Testis (tissue), 2 donors: ENCODE measurements around the gene ISOC2.

Experiments used
- CTCF ChIP-seq, 3 experiments: fragments of 450-650 bp in 2 of 3; fragments of 200-600 bp in 1 of 3; sonication (generic) in 1 of 3; IDR thresholded peaks; one replicate each; pipeline ENCODE4 v1.5.1; 2016 to 2019; ENCODE audit warnings: antibody characterized with exemption in 3 of 3, mild to moderate bottlenecking in 2 of 3, moderate library complexity in 1 of 3
- POLR2A ChIP-seq: fragments of 450-650 bp; IDR thresholded peaks from one replicate; pipeline ENCODE4 v1.6.1; 2017; ENCODE audit warnings: antibody characterized with exemption, mild to moderate bottlenecking, moderate library complexity

- TF ChIP-seq CTCF (IDR thresholded peaks at IDR 0.05) (no peak), POLR2A (no peak)
Measured at GRCh38 chr19:55408533-55408872, 52.9 kb downstream of the ISOC2 start.
